Measurements from ENCODE around the gene FLCN.

The FLCN gene

DNA sequence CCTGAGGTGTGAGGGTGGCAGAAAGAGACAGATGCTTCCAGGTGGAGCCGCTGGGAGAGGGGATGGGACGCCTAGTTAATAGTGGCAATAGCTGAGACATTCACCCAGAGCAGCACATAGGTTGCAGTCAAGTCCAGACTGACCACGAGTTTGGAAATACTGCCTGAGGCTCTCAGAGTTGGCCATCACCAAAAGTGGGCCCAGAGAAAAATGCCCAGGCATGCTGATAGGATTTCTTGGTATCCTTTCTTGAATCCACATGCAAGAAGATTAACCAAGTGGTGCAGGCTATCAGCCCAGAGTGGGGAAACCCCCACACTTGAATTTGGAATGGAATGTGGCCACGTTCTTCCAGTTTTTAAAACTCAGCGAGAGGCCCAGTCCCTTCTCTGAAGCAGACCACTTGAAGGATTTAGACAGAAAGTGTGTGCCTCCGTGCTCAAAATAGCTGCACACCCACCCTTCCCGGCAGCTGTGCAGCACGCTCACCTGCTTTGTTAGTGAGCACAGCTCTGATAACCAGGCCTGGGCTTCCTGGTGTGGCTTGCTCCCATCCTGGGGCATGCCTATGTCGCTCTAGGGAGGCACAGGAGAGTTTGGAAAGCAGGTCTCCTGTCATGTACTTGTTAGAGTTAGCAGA, 66.5 kb downstream of the FLCN start:
- DNase-seq (ENCODE audit: low read depth in 3 of 3, low spot score in 1 of 3): no peak

DNA sequence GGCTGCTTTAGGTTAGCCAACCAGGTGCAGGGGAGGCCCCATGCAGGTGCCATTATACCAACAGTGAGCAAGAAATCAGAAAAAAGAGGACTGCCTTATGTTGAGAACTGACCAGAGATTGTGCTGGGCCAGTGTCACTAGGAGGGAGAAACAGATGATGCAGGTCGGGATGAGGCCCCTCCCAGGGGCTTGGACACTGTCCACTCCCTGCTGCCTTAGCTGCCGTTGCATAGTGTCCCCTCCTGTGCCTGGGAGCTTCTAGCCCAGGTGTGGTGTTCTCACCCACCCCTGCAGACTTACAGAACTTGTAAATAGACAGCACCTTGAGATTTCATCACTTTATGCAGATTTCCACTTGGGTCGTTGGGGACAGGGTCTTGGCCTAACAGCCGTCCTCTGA, 67.6 kb downstream of the FLCN start:
- no peak for DNase-seq (ENCODE audit: low read depth in 3 of 3, low spot score in 1 of 3)

- no peak for DNase-seq (ENCODE audit: low read depth in 3 of 3, low spot score in 1 of 3)
These were observed 68.6 kb downstream of the FLCN start for GRCh38 chr17:17168401-17168800.

GRCh38 chr17:17167986-17168385, 69.0 kb downstream of the FLCN start:
- DNase-seq (ENCODE audit: low read depth in 3 of 3, low spot score in 1 of 3): no peak

GRCh38 chr17:17167356-17167755, 69.6 kb downstream of the FLCN start:
- DNase-seq (ENCODE audit: low read depth in 3 of 3, low spot score in 1 of 3): no peak

DNA sequence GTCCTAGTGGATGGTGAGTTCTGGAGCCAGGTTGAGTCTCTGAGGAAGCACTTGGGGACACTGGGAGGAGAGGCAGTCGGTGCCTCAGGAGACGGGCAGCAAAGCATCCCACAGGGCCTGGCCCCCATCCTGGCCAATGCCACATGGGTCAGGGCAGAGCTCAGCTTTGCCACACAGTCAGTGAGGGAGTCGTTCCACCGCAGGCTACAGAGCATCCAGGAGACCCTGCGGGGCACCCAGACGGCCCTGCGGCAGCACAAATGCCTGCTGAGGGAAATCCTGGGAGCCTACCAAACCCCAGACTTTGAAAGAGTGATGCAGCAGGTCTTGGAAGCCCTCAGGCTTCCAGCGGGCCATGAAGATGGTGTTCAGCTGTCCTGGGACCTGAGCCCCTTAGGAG, 70.5 kb downstream of the FLCN start:
- DNase-seq (ENCODE audit: low read depth in 3 of 3, low spot score in 1 of 3): no peak

- no peak for DNase-seq (ENCODE audit: low read depth in 3 of 3, low spot score in 1 of 3)
These were observed 71.2 kb downstream of the FLCN start for GRCh38 chr17:17165666-17166308.

- DNase-seq (ENCODE audit: low read depth in 3 of 3, low spot score in 1 of 3): no peak
These were observed 72.3 kb downstream of the FLCN start for GRCh38 chr17:17164676-17165075.

DNA sequence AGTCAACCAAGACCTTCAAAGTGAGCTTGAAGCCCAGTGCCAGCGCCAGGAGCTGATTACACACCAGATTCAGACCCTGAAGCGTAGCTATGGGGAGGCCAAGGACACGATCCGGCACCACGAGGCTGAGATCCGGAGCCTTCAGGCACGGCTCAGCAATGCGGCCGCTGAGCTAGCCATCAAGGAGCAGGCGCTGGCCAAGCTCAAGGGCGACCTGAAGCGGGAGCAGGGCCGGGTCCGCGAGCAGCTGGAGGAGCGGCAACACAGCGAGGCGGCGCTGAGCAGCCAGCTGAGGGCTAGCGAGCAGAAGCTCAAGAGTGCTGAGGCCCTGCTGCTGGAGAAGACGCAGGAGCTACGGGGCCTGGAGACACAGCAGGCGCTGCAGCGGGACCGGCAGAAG, 72.8 kb downstream of the FLCN start:
- no peak for DNase-seq (ENCODE audit: low read depth in 3 of 3, low spot score in 1 of 3)
